Measurements from ENCODE around the gene ZFYVE28.

ZFYVE28 gene

DNA sequence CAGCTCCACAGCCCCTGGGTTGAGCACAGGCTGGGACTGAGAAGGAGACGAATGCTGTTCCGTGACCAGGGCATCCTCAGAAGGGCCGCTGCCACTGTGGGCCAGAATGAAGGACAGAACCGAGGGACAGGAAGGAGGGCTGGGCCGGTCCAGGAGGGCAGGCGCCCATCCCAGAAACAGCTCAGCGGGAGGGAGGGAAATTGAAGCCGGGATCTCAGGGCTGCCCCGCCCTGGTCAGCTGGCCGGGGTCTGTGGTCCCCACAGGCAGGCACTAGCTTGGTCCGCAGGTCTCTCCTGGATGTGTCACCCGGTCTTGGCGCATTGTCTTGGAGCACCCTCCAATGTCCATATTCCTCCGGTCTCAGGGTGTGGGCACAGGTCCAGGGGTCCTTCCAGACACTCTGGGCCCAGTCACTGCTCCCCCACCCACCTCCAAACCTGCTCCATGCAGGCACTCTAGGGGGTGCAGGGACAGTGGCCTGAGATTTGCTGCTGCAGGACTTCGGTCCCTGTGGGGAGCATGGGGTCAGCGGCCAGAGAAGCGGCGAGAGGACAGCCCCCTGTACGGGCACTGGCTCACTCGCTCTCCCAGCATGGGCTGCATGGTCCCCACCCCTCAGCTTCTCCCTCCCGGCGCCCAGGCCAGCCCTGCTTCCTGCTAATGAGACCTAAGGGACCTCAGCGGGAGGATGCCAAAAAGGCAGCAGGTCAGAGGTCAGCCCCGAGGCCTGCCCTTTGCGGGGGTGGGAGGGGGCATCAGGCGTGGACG is 132.6 kb downstream of the ZFYVE28 start:
- Histone ChIP-seq H3K9ac (ENCODE audit: low read length) (no peak overlapping the region), H3K27me3 (ENCODE audit: low read length) (no peaks in the 10 kb centered on the region), H2AFZ (ENCODE audit: low read depth, low read length, severe bottlenecking) (no peak overlapping the region), H3K79me2 (ENCODE audit: insufficient read depth, low read length) (no peaks in the 10 kb centered on the region), H3K9me2 (replicated peaks; ENCODE audit: insufficient read depth, low read length) (no peaks in the 10 kb centered on the region), H3K4me3 (ENCODE audit: insufficient read depth, low read length, poor library complexity, severe bottlenecking) (no peak overlapping the region), H3F3A (ENCODE audit: insufficient read depth) (no peaks in the 10 kb centered on the region), H3K4me2 (ENCODE audit: low read depth, low read length, poor library complexity, severe bottlenecking) (no peak overlapping the region), H3K36me3 (ENCODE audit: low read length) (no peaks in the 10 kb centered on the region), H3K27ac (ENCODE audit: low read depth, low read length) (no peak overlapping the region), H4K20me1 (ENCODE audit: low read depth, low read length) (no peaks in the 10 kb centered on the region), H3K9me3 (ENCODE audit: insufficient read depth, low read length) (no peaks in the 10 kb centered on the region)
- TF ChIP-seq, protein P1, sequence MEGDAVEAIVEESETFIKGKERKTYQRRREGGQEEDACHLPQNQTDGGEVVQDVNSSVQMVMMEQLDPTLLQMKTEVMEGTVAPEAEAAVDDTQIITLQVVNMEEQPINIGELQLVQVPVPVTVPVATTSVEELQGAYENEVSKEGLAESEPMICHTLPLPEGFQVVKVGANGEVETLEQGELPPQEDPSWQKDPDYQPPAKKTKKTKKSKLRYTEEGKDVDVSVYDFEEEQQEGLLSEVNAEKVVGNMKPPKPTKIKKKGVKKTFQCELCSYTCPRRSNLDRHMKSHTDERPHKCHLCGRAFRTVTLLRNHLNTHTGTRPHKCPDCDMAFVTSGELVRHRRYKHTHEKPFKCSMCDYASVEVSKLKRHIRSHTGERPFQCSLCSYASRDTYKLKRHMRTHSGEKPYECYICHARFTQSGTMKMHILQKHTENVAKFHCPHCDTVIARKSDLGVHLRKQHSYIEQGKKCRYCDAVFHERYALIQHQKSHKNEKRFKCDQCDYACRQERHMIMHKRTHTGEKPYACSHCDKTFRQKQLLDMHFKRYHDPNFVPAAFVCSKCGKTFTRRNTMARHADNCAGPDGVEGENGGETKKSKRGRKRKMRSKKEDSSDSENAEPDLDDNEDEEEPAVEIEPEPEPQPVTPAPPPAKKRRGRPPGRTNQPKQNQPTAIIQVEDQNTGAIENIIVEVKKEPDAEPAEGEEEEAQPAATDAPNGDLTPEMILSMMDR (IDR thresholded peaks at IDR 0.05; ENCODE audit: insufficient read depth, low read length, poor library complexity, severe bottlenecking), result no peak
- TF ChIP-seq EZH2phosphoT487 (conservative IDR thresholded peaks at IDR 0.05; ENCODE audit: low read length), result no peak

DNA sequence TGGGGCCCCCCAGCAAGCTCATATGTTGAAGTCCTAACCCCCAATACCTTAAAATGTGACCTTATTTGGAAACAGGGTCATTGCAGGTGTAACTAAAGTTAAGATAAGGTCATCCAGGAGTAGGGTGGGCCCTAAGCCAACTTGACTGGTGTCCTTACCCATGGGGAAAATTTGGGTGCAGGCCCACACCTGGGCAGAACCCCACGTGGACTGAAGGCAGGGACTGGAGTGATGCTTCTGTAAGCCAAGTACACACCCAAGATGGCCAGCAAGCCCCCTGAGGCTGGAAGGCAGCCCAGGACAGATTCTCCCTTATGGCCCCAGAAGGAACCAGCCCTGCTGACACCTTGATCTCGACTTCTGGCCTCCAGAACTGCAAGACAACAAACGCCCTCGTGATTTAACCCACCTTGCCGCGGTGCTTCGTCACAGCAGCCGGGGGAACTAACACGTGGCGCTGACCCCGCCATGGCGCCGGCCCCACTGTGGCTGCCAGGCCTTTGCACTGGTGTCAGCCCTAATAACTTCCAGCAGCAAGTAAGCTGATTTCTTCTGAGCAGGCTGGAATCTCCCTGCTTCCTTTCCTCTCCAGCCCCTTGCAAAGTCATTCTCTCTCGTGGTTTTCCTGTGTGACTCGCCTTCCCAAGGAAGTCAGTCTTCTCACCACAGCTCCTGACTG is 133.4 kb downstream of the ZFYVE28 start:
- Histone ChIP-seq H3K9me2 (replicated peaks; ENCODE audit: insufficient read depth, low read length) (no peaks in the 10 kb centered on the region), H3K9me3 (ENCODE audit: insufficient read depth, low read length) (no peaks in the 10 kb centered on the region), H3K9ac (ENCODE audit: low read length) (no peak overlapping the region), H3K27me3 (ENCODE audit: low read length) (no peaks in the 10 kb centered on the region), H3K4me2 (ENCODE audit: low read depth, low read length, poor library complexity, severe bottlenecking) (no peak overlapping the region), H3F3A (ENCODE audit: insufficient read depth) (no peaks in the 10 kb centered on the region), H2AFZ (ENCODE audit: low read depth, low read length, severe bottlenecking) (no peak overlapping the region), H3K27ac (ENCODE audit: low read depth, low read length) (no peak overlapping the region), H3K79me2 (ENCODE audit: insufficient read depth, low read length) (no peaks in the 10 kb centered on the region), H3K4me3 (ENCODE audit: insufficient read depth, low read length, poor library complexity, severe bottlenecking) (no peak overlapping the region), H3K36me3 (ENCODE audit: low read length) (no peaks in the 10 kb centered on the region), H4K20me1 (ENCODE audit: low read depth, low read length) (no peaks in the 10 kb centered on the region)
- TF ChIP-seq, protein P1 (IDR thresholded peaks at IDR 0.05; ENCODE audit: insufficient read depth, low read length, poor library complexity, severe bottlenecking), result no peak
- no peak for TF ChIP-seq EZH2phosphoT487 (conservative IDR thresholded peaks at IDR 0.05; ENCODE audit: low read length)

DNA sequence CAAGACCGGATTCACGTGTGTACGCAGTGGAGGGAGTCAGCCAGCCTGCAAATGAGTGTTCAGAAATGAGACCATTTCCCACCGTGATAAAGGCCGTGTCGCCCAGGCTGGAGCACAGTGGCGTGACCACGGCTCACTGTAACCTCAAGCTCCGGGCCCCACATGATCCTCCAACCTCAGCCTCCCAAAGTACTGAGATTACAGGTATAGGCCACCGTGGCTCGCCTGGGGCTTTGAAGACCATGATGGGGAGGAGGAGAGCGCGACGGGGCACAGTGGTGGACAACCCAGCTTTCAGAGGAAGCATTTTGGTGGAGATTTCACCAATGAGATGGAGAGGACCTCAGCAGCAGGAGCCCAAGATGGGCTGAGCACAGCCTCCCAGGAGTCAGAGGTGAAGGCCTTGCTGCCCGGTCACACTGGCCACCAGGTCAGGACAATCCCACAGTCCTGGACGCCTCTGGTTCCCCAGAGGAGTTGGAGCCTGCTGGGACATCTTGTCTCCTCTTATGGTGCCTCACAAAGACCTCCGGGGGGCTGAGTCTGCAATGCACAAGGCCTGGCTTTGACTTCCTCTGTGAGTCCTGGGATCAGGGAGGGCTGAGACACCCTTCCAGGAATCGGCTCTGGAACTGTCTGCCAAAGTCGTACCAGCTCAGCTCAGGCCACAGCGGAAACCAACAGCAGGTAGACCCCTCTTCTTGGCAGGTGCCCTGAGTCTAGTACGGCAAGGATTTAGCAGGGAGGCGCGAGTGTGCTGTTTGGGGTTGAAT is 134.1 kb downstream of the ZFYVE28 start:
- Histone ChIP-seq H4K20me1 (ENCODE audit: low read depth, low read length) (no peaks in the 10 kb centered on the region), H3K79me2 (ENCODE audit: insufficient read depth, low read length) (no peaks in the 10 kb centered on the region), H2AFZ (ENCODE audit: low read depth, low read length, severe bottlenecking) (no peak overlapping the region), H3F3A (ENCODE audit: insufficient read depth) (no peaks in the 10 kb centered on the region), H3K9me3 (ENCODE audit: insufficient read depth, low read length) (no peaks in the 10 kb centered on the region), H3K36me3 (ENCODE audit: low read length) (no peaks in the 10 kb centered on the region), H3K27me3 (ENCODE audit: low read length) (no peaks in the 10 kb centered on the region), H3K9ac (ENCODE audit: low read length) (no peak overlapping the region), H3K4me3 (ENCODE audit: insufficient read depth, low read length, poor library complexity, severe bottlenecking) (no peak overlapping the region), H3K9me2 (replicated peaks; ENCODE audit: insufficient read depth, low read length) (no peaks in the 10 kb centered on the region), H3K27ac (ENCODE audit: low read depth, low read length) (no peak overlapping the region), H3K4me2 (ENCODE audit: low read depth, low read length, poor library complexity, severe bottlenecking) (no peak overlapping the region)
- TF ChIP-seq, protein P1 (IDR thresholded peaks at IDR 0.05; ENCODE audit: insufficient read depth, low read length, poor library complexity, severe bottlenecking), result no peak
- no peak for TF ChIP-seq EZH2phosphoT487 (conservative IDR thresholded peaks at IDR 0.05; ENCODE audit: low read length)

Data from SU-DHL-6 (cell line).